ENCODE data around the gene PPP2CA.

DNA sequence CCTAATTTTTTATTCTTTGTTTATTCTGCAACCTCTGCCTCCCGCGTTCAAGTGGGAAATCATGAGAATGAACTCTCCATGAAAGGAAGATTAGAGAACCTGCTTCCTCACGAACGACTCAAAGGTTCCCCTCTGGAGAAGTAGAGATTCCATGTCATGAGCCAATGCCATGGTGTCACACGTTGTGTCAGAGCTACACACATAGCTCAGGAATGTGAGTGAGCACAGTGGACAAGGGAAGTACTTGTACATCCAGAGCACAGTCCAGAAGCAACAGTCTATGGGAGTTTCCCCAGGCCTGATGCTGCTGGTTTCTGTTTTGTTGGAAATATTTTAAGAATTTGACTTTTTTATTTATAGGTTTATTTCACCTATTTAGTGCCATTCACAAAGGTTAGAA lies 26.8 kb upstream of the PPP2CA start:
- TF ChIP-seq, protein P1, sequence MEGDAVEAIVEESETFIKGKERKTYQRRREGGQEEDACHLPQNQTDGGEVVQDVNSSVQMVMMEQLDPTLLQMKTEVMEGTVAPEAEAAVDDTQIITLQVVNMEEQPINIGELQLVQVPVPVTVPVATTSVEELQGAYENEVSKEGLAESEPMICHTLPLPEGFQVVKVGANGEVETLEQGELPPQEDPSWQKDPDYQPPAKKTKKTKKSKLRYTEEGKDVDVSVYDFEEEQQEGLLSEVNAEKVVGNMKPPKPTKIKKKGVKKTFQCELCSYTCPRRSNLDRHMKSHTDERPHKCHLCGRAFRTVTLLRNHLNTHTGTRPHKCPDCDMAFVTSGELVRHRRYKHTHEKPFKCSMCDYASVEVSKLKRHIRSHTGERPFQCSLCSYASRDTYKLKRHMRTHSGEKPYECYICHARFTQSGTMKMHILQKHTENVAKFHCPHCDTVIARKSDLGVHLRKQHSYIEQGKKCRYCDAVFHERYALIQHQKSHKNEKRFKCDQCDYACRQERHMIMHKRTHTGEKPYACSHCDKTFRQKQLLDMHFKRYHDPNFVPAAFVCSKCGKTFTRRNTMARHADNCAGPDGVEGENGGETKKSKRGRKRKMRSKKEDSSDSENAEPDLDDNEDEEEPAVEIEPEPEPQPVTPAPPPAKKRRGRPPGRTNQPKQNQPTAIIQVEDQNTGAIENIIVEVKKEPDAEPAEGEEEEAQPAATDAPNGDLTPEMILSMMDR (conservative IDR thresholded peaks at IDR 0.05; ENCODE audit: low read length): no peak
- TF ChIP-seq EZH2phosphoT487 (IDR thresholded peaks at IDR 0.05; ENCODE audit: borderline replicate concordance, low read depth, low read length): no peak
